ENCODE data around the gene RASAL1.

DNA sequence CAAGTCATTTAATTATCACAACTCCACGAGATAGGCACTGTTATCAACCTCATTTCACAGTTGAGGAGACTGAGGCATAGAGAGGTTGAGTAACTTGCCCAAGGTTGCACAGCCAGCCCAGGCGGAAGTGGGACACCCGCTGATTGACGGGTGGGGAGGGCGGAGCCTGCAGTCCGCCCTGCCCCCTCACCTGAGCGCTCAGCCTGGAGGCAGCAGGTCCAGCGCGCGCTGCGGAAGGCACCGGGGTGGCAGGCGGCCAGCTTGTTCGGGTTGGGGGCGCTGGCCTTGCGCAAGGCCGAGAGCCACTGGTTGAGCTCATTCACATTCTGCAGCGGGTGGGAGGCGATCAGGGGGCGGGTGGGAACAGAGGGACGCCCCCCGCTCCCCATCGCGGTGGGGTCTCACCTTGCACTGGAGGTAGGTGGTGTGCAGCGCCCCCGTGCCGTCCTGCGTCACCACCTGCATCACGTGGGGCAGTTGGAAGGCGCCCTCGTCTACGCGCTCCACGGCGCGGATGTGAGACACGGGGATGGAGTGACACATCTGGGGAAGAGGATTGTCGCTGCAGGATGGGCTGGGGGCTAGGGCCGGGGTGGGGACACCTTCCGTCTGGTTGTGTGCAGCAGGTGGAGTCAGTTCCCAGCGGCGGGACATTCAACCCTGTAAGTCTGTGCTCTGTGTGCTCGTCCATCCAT lies 31.7 kb downstream of the RASAL1 start:
- TF ChIP-seq, protein P1, sequence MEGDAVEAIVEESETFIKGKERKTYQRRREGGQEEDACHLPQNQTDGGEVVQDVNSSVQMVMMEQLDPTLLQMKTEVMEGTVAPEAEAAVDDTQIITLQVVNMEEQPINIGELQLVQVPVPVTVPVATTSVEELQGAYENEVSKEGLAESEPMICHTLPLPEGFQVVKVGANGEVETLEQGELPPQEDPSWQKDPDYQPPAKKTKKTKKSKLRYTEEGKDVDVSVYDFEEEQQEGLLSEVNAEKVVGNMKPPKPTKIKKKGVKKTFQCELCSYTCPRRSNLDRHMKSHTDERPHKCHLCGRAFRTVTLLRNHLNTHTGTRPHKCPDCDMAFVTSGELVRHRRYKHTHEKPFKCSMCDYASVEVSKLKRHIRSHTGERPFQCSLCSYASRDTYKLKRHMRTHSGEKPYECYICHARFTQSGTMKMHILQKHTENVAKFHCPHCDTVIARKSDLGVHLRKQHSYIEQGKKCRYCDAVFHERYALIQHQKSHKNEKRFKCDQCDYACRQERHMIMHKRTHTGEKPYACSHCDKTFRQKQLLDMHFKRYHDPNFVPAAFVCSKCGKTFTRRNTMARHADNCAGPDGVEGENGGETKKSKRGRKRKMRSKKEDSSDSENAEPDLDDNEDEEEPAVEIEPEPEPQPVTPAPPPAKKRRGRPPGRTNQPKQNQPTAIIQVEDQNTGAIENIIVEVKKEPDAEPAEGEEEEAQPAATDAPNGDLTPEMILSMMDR (IDR thresholded peaks at IDR 0.05): no peak
- no peak for TF ChIP-seq POLR2A (IDR thresholded peaks at IDR 0.05)
- no peak for TF ChIP-seq POLR2AphosphoS5 (IDR thresholded peaks at IDR 0.05)
- TF ChIP-seq EP300 (IDR thresholded peaks at IDR 0.05): no peak
